Tibial artery (tissue), 4 donors: ENCODE results near the gene SLC4A3.

Experiments used
- DNase-seq, 2 donors: peaks; one replicate each; pipeline ENCODE4 v3.0.0-alpha.2; 2019
- H3K27ac ChIP-seq, 2 donors: fragments of 200-600 bp; sonication (generic) in 1 of 2; 1 replicate in 1 of 2; 2 replicates in 1 of 2; pipeline ENCODE4 v1.5.1; 2018 to 2019; ENCODE audit warnings: mild to moderate bottlenecking in 1 of 2
- H3K27me3 ChIP-seq, 2 donors: fragments of 200-600 bp; sonication (generic) in 1 of 2; one replicate each; pipeline versions ENCODE4 v1.5.1 to v1.6.0; 2016 to 2019
- H3K36me3 ChIP-seq, 3 donors: fragments of 200-600 bp; sonication (generic) in 2 of 3; one replicate each; pipeline ENCODE4 v1.5.1; 2016 to 2019; ENCODE audit warnings: mild to moderate bottlenecking in 2 of 3
- H3K4me1 ChIP-seq, 4 donors: fragments of 200-600 bp; sonication (generic) in 2 of 4; 1 replicate in 3 of 4; 2 replicates in 1 of 4; pipeline ENCODE4 v1.5.1; 2016 to 2019
- H3K4me3 ChIP-seq, 2 donors: fragments of 200-600 bp; sonication (generic) in 1 of 2; 1 replicate in 1 of 2; 2 replicates in 1 of 2; pipeline ENCODE4 v1.5.1; 2018 to 2019; ENCODE audit warnings: mild to moderate bottlenecking in 2 of 2
- H3K9me3 ChIP-seq, 3 donors: fragments of 200-600 bp; sonication (generic) in 1 of 3; one replicate each; pipeline ENCODE4 v1.5.1; 2016 to 2019
- intact Hi-C: fragments of 100-400 bp; cut with DNase I; formaldehyde crosslinking; loops from one replicate; pipeline ENCODE4 v1.15.0; 2023; ENCODE audit warnings: low total_unique reads
- TF ChIP-seq, protein P1 (sequence below), 2 experiments: fragments of 200-600 bp in 1 of 2; fragments of 450-650 bp in 1 of 2; IDR thresholded peaks; one replicate each; pipeline ENCODE4 v1.5.1; 2017 to 2019; ENCODE audit warnings: antibody characterized with exemption in 2 of 2, mild to moderate bottlenecking in 1 of 2, moderate library complexity in 1 of 2

The SLC4A3 gene

GRCh38 chr2:219672406-219672805 lies 45.0 kb downstream of the SLC4A3 start:
- H3K27me3 ChIP-seq = no peaks in the 10 kb centered on the region
- DNase-seq = no peak
- H3K9me3 ChIP-seq = no peaks in the 10 kb centered on the region
- H3K4me3 ChIP-seq = no peak overlapping the region
- TF ChIP-seq, protein P1, sequence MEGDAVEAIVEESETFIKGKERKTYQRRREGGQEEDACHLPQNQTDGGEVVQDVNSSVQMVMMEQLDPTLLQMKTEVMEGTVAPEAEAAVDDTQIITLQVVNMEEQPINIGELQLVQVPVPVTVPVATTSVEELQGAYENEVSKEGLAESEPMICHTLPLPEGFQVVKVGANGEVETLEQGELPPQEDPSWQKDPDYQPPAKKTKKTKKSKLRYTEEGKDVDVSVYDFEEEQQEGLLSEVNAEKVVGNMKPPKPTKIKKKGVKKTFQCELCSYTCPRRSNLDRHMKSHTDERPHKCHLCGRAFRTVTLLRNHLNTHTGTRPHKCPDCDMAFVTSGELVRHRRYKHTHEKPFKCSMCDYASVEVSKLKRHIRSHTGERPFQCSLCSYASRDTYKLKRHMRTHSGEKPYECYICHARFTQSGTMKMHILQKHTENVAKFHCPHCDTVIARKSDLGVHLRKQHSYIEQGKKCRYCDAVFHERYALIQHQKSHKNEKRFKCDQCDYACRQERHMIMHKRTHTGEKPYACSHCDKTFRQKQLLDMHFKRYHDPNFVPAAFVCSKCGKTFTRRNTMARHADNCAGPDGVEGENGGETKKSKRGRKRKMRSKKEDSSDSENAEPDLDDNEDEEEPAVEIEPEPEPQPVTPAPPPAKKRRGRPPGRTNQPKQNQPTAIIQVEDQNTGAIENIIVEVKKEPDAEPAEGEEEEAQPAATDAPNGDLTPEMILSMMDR (IDR thresholded peaks at IDR 0.05) = no peak
- H3K4me1 ChIP-seq = no peaks in the 10 kb centered on the region
- H3K27ac ChIP-seq = no peak overlapping the region
- intact Hi-C loops = no loop called here
- no peaks in the 10 kb centered on the region for H3K36me3 ChIP-seq

- Histone ChIP-seq H3K27ac (no peak overlapping the region), H3K36me3 (no peaks in the 10 kb centered on the region), H3K4me3 (no peak overlapping the region), H3K27me3 (no peaks in the 10 kb centered on the region), H3K9me3 (no peaks in the 10 kb centered on the region), H3K4me1 (no peaks in the 10 kb centered on the region)
- DNase-seq = no peak
- TF ChIP-seq, protein P1 (IDR thresholded peaks at IDR 0.05) = no peak
- intact Hi-C loops = no loop called here
Observed at GRCh38 chr2:219675221-219675620, 47.8 kb downstream of the SLC4A3 start.

- no peaks in the 10 kb centered on the region for H3K4me1 ChIP-seq
- no peaks in the 10 kb centered on the region for H3K27me3 ChIP-seq
- TF ChIP-seq, protein P1 (IDR thresholded peaks at IDR 0.05) = no peak
- no peak overlapping the region for H3K4me3 ChIP-seq
- H3K36me3 ChIP-seq = no peaks in the 10 kb centered on the region
- H3K27ac ChIP-seq = no peak overlapping the region
- no peak for DNase-seq
- intact Hi-C loops = no loop called here
- no peaks in the 10 kb centered on the region for H3K9me3 ChIP-seq
Observed at GRCh38 chr2:219676586-219676985, 49.2 kb downstream of the SLC4A3 start.

DNA sequence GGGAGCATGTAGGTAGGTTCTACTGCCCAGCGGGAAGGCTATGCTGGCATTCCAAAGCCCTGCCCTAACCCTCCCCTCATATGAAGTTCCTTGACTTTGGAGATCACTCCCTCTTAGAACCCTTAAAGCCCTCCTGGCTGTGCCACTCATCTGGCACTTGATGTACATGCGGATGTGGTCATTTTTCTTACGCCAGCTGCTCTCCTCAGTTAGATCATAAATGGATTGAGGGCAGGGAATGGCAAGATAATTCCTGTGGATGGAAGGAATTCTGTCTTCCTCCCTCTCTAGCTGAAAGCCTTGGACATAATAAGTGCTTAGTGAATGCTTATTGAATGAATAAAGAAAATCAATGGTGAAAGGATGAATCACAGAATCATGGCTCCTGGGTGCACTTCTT lies 51.6 kb downstream of the SLC4A3 start:
- TF ChIP-seq, protein P1 (IDR thresholded peaks at IDR 0.05) = no peak
- DNase-seq = no peak
- H3K9me3 ChIP-seq = no peaks in the 10 kb centered on the region
- no peak overlapping the region for H3K27ac ChIP-seq
- H3K4me1 ChIP-seq = no peaks in the 10 kb centered on the region
- H3K27me3 ChIP-seq = no peaks in the 10 kb centered on the region
- no peaks in the 10 kb centered on the region for H3K36me3 ChIP-seq
- intact Hi-C loops = no loop called here
- no peak overlapping the region for H3K4me3 ChIP-seq

GRCh38 chr2:219679571-219679970 lies 52.1 kb downstream of the SLC4A3 start:
- Histone ChIP-seq H3K36me3 (no peaks in the 10 kb centered on the region), H3K27ac (no peak overlapping the region)
- intact Hi-C loops = no loop called here

More at GRCh38 chr2:219679571-219679970, 52.1 kb downstream of the SLC4A3 start:
- no peaks in the 10 kb centered on the region for H3K9me3 ChIP-seq
- no peak overlapping the region for H3K4me3 ChIP-seq
- peaks cover 0 to under 1% (median 0%) of the 10 kb centered on the region in 4 donors for H3K4me1 ChIP-seq
- TF ChIP-seq, protein P1 (IDR thresholded peaks at IDR 0.05) = no peak
- DNase-seq = no peak
- no peaks in the 10 kb centered on the region for H3K27me3 ChIP-seq
